ENCODE measurements around the gene TMEM87A.

DNA sequence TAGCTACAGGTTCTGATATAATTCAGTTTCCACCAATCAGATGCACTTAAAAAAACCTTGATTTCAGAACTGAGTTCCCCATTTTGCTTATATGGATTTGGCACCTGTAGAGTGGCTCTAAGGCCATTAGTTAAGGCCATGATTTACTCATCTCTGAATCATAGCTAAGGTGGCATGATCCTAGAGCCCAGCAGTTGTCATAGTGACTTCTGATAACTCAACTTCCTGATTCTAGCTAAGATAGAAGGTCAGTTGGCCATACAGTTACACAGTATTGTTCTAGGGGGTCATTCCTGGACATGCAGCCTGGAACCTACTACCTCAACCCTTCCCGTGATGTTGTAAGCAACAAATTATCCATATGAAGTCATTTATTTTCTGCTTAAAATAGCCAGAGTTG lies 15.9 kb upstream of the TMEM87A start:
- TF ChIP-seq POLR2A (IDR thresholded peaks at IDR 0.05) (no peak), EP300 (IDR thresholded peaks at IDR 0.05) (no peak)
- TF ChIP-seq, protein P1, sequence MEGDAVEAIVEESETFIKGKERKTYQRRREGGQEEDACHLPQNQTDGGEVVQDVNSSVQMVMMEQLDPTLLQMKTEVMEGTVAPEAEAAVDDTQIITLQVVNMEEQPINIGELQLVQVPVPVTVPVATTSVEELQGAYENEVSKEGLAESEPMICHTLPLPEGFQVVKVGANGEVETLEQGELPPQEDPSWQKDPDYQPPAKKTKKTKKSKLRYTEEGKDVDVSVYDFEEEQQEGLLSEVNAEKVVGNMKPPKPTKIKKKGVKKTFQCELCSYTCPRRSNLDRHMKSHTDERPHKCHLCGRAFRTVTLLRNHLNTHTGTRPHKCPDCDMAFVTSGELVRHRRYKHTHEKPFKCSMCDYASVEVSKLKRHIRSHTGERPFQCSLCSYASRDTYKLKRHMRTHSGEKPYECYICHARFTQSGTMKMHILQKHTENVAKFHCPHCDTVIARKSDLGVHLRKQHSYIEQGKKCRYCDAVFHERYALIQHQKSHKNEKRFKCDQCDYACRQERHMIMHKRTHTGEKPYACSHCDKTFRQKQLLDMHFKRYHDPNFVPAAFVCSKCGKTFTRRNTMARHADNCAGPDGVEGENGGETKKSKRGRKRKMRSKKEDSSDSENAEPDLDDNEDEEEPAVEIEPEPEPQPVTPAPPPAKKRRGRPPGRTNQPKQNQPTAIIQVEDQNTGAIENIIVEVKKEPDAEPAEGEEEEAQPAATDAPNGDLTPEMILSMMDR (IDR thresholded peaks at IDR 0.05), result no peak

All from ovary (tissue), 3 donors.